ENCODE results near the gene SLC29A1. TPM values are rescaled to one million over a fixed set of nuclear protein-coding genes. Genes with fewer than 3 reads are reported as not detected.

SLC29A1 gene
- total and polyA plus RNA-seq, 9 of the 15 experiments (the other 6 are each of a cell fraction or from before 2014, with no cell fraction given) = 18.9 to 170 (median 57.7) TPM

- Histone ChIP-seq H3K4me3 (peak overlapping the region; percentile 83), H3K9me3 (replicated peaks; ENCODE audit: control insufficient read depth, insufficient read depth, low read depth, low read length) (no peaks in the 10 kb centered on the region), H3K4me2 (ENCODE audit: insufficient read depth, low read length) (peak overlapping the region; percentile 90), H2AFZ (ENCODE audit: low read depth, low read length) (no peak overlapping the region), H3K9ac (ENCODE audit: insufficient read depth in 1 of 2, low read depth in 2 of 2, low read length in 2 of 2) (peak overlapping the region in 1 of 2 experiments; percentile 94; a peak in 2 of 4 replicates), H3K36me3 (ENCODE audit: control insufficient read depth, insufficient read depth, low read length) (peaks cover 41% of the 10 kb centered on the region; the same call in 1 of the 3 replicates), H3K79me2 (ENCODE audit: control insufficient read depth, insufficient read depth, low read length) (peaks cover 17% of the 10 kb centered on the region), H3K27me3 (ENCODE audit: control insufficient read depth in 2 of 2, insufficient read depth in 2 of 2, low read length in 2 of 2) (peaks cover 2% of the 10 kb centered on the region in 2 experiments; a peak in 3 of 5 replicates), H4K20me1 (replicated peaks; ENCODE audit: control insufficient read depth, insufficient read depth, low read length) (no peaks in the 10 kb centered on the region), H3K9me1 (ENCODE audit: control insufficient read depth, insufficient read depth, low read length) (no peaks in the 10 kb centered on the region), H3K4me1 (replicated peaks in 1 of 2; ENCODE audit: control insufficient read depth in 2 of 2, insufficient read depth in 2 of 2, low read length in 2 of 2) (peaks cover 19 to 34% of the 10 kb centered on the region in 2 experiments; a peak in 4 of 5 replicates), H3K27ac (ENCODE audit: extremely low read depth, low read depth, low read length) (no peak overlapping the region; the same call in 2 of the 3 replicates)
- BruUV-seq (replicated peaks) = no TSS peak
- TF ChIP-seq ELF1 (tag; IDR thresholded peaks at IDR 0.05) (peak; percentile 25; the same call in 1 of the 2 replicates), ZNF274 (IDR thresholded peaks at IDR 0.05; ENCODE audit: borderline replicate concordance, low read depth, low read length) (no peak), ZNF780A (CRISPR knock-in tag; IDR thresholded peaks at IDR 0.05) (peak; percentile 15; the same call in 1 of the 2 replicates), ETS1 (conservative IDR thresholded peaks at IDR 0.05; ENCODE audit: control insufficient read depth, low read depth, low read length) (no peak), ZNF511 (CRISPR knock-in tag; IDR thresholded peaks at IDR 0.05) (0 out of 2 replicates have a peak, but pooled peaks have one; percentile 8), EGR1 (conservative IDR thresholded peaks at IDR 0.05) (0 out of 2 replicates have a peak, but pooled peaks have one; percentile 16), SPI1 (IDR thresholded peaks at IDR 0.05; ENCODE audit: borderline replicate concordance, low read depth, low read length) (peak; percentile 92), ETV6 (IDR thresholded peaks at IDR 0.05; ENCODE audit: borderline replicate concordance in 1 of 2, low read depth in 2 of 2, low read length in 1 of 2) (peak; percentile 65 to 85; a peak in 2 of 4 replicates), ETV6 (CRISPR knock-in tag; IDR thresholded peaks at IDR 0.05; ENCODE audit: borderline replicate concordance) (no peak), ZNF263 (CRISPR knock-in tag; IDR thresholded peaks at IDR 0.05; ENCODE audit: borderline replicate concordance) (peak; percentile 8; the same call in 1 of the 2 replicates), PHB (CRISPR knock-in tag; IDR thresholded peaks at IDR 0.05) (0 out of 2 replicates have a peak, but pooled peaks have one; percentile 25), ZFX (CRISPR knock-in tag; IDR thresholded peaks at IDR 0.05) (peak; percentile 26; the same call in 1 of the 2 replicates), PYGO2 (tag; IDR thresholded peaks at IDR 0.05) (no peak), ZNF609 (CRISPR knock-in tag; IDR thresholded peaks at IDR 0.05; ENCODE audit: borderline replicate concordance) (no peak)
- WGBS (ENCODE audit: insufficient coverage, low coverage, missing lambda C conversion rate) = 43% methylated on average over 8 of the region's 9 CpGs
- ATAC-seq = no peak
- in situ Hi-C loops (cut with MboI) = no loop called here
- peak in 2 of 4 experiments; percentile 39 to 40 for DNase-seq (ENCODE audit: extremely low read depth in 1 of 4, low spot score in 3 of 4)
- CTCF ChIA-PET (ENCODE audit: low intra/inter-chr PET ratio) = interaction anchor here (1.0 kb wide), 1 partner anchor 540 kb away, joined by 5 read pairs; no protein-coding TSS in a partner anchor
- intact Hi-C loops (cut with micrococcal nuclease) = loop anchor here (1.0 kb wide), 1 partner anchor 91 kb away; no protein-coding TSS in a partner anchor
- peak; percentile 46 for FAIRE-seq
- POLR2A ChIA-PET = interaction anchor here (0.5 to 8.2 kb wide), 8 partner anchors 9 to 367 kb away, joined by 3 to 69 read pairs (median 4); partner anchors contain the start of gene HSP90AB1
Observed at GRCh38 chr6:44263354-44264100, 40.1 kb downstream of the SLC29A1 start.
